ENCODE results near the gene LRG1. TPM values are rescaled to one million over a fixed set of nuclear protein-coding genes. Genes with fewer than 3 reads are reported as not detected.

Gene LRG1
- total and polyA plus RNA-seq, 10 of the 15 experiments (the other 5 are each of a cell fraction or from before 2014, with no cell fraction given) = 0.29 to 4.7 (median 0.58) TPM

GRCh38 chr19:4586691-4587090, 46.9 kb upstream of the LRG1 start:
- Histone ChIP-seq H3K4me2 (ENCODE audit: control insufficient read depth, insufficient read depth) (no peak overlapping the region), H3K79me2 (ENCODE audit: control insufficient read depth, insufficient read depth, low read length) (no peaks in the 10 kb centered on the region), H3K9me3 (replicated peaks; ENCODE audit: control insufficient read depth, insufficient read depth, low read length) (no peaks in the 10 kb centered on the region), H4K20me1 (ENCODE audit: control insufficient read depth, insufficient read depth) (no peaks in the 10 kb centered on the region), H3K9ac (ENCODE audit: control insufficient read depth, insufficient read depth, low read length) (no peak overlapping the region), H3K4me1 (ENCODE audit: control insufficient read depth, insufficient read depth, low read length) (no peaks in the 10 kb centered on the region), H2AFZ (ENCODE audit: control insufficient read depth, low read depth, low read length) (no peak overlapping the region), H3K27me3 (replicated peaks in 1 of 2; ENCODE audit: control insufficient read depth in 2 of 2, insufficient read depth in 2 of 2, low read length in 1 of 2) (peaks cover 6% of the 10 kb centered on the region in 2 experiments), H3K27ac (ENCODE audit: control insufficient read depth, insufficient read depth) (no peak overlapping the region), H3K4me3 (no peak overlapping the region), H3K36me3 (ENCODE audit: control insufficient read depth in 2 of 2, insufficient read depth in 2 of 2, low read length in 1 of 2) (no peaks in the 10 kb centered on the region)
- ATAC-seq (no peak), FAIRE-seq (no peak), DNase-seq (ENCODE audit: low read depth, low spot score) (no peak)
- no TSS peak for BruUV-seq (replicated peaks)
- ChIA-PET POLR2A (no interaction called here), RAD21 (ENCODE audit: unreplicated experiment) (no interaction called here), SMC1A (ENCODE audit: uncharacterized antibody, unreplicated experiment) (no interaction called here), CTCF (interaction anchor here (1.1 to 2.3 kb wide), 2 partner anchors 13 to 50 kb away, joined by 3 to 7 read pairs; no protein-coding TSS in a partner anchor)
- intact Hi-C loops (cut with micrococcal nuclease; ENCODE audit: unreplicated experiment) = no loop called here
- TF ChIP-seq ZNF217 (IDR thresholded peaks at IDR 0.05) (no peak), CHD1 (IDR thresholded peaks at IDR 0.05; ENCODE audit: low read depth, low read length) (no peak), ASH2L (IDR thresholded peaks at IDR 0.05; ENCODE audit: borderline replicate concordance, low read depth) (no peak), ZBTB33 (IDR thresholded peaks at IDR 0.05) (no peak), YY1 (IDR thresholded peaks at IDR 0.05; ENCODE audit: low read depth, low read length) (no peak), ZSCAN29 (IDR thresholded peaks at IDR 0.05) (no peak), JUNB (IDR thresholded peaks at IDR 0.05) (no peak), USF1 (IDR thresholded peaks at IDR 0.05; ENCODE audit: borderline replicate concordance, extremely low read length, insufficient read depth, low read depth, low read length) (no peak), BMI1 (IDR thresholded peaks at IDR 0.05; ENCODE audit: borderline replicate concordance) (no peak), JUND (IDR thresholded peaks at IDR 0.05; ENCODE audit: low read depth, low read length) (no peak), ZNF592 (IDR thresholded peaks at IDR 0.05) (no peak), PBX3 (IDR thresholded peaks at IDR 0.05; ENCODE audit: insufficient replicate concordance, low read depth, low read length) (no peak), SKIL (IDR thresholded peaks at IDR 0.05; ENCODE audit: low read depth, poor library complexity, severe bottlenecking) (no peak), FOXK2 (IDR thresholded peaks at IDR 0.05) (no peak), MYB (IDR thresholded peaks at IDR 0.05; ENCODE audit: borderline replicate concordance, low read depth, low read length) (no peak)
- in situ Hi-C loops (cut with MboI) = no loop called here
- 29% methylated on average over 6 of the region's 6 CpGs for WGBS (ENCODE audit: insufficient coverage, insufficient replicate concordance, low lambda C conversion rate, missing lambda C conversion rate)
